Esophagus squamous epithelium (tissue), 4 donors: ENCODE measurements around the gene DOCK2.

ENCODE experiments used
- POLR2A ChIP-seq, 4 donors: fragments of 450-650 bp; IDR thresholded peaks; one replicate each; pipeline ENCODE4 v1.6.1; 2017; ENCODE audit warnings: antibody characterized with exemption in 4 of 4, mild to moderate bottlenecking in 4 of 4, moderate library complexity in 3 of 4
- TF ChIP-seq, protein P1 (sequence below), 6 experiments: fragments of 450-650 bp in 4 of 6; fragments of 200-600 bp in 2 of 6; sonication (generic) in 2 of 6; IDR thresholded peaks; one replicate each; pipeline ENCODE4 v1.5.1; 2016 to 2019; ENCODE audit warnings: antibody characterized with exemption in 6 of 6, mild to moderate bottlenecking in 4 of 6, moderate library complexity in 4 of 6

DNA sequence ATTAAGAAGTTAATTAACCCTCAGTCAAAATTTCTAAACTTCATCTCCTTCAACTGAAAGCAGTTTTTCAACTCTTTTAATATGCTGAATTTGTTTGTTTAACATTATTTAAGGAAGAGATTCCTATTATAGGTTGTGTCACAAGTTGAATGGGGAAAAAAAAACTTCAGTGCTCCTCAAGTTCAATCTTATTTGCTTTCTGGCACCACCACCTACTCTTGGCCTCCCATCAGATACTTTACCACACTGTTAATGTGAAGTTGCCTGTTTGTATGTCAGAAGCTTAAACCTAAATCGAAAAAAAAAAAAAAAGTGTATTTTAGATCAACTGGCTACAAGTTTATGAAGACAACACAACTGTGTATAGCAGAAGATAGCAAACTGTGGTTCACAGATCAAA lies 4.1 kb upstream of the DOCK2 start:
- no peak for TF ChIP-seq POLR2A (IDR thresholded peaks at IDR 0.05)
- TF ChIP-seq, protein P1, sequence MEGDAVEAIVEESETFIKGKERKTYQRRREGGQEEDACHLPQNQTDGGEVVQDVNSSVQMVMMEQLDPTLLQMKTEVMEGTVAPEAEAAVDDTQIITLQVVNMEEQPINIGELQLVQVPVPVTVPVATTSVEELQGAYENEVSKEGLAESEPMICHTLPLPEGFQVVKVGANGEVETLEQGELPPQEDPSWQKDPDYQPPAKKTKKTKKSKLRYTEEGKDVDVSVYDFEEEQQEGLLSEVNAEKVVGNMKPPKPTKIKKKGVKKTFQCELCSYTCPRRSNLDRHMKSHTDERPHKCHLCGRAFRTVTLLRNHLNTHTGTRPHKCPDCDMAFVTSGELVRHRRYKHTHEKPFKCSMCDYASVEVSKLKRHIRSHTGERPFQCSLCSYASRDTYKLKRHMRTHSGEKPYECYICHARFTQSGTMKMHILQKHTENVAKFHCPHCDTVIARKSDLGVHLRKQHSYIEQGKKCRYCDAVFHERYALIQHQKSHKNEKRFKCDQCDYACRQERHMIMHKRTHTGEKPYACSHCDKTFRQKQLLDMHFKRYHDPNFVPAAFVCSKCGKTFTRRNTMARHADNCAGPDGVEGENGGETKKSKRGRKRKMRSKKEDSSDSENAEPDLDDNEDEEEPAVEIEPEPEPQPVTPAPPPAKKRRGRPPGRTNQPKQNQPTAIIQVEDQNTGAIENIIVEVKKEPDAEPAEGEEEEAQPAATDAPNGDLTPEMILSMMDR (IDR thresholded peaks at IDR 0.05): no peak
